Trophoblast cell (in vitro differentiated cells and primary cell): ENCODE results near the gene ZNF609.

Experiments used
- DNase-seq, 2 donors: peaks; one replicate each; pipeline ENCODE4 v3.0.0-alpha.2; 2016
- H2AFZ ChIP-seq: 2 replicates; pipeline ENCODE4 v1.6.1; 2013; ENCODE audit warnings: low read length, moderate library complexity, mild to moderate bottlenecking; ENCODE audit not compliant: insufficient read depth, poor library complexity
- H2AK5ac ChIP-seq: 2 replicates; pipeline ENCODE4 v1.6.1; 2013; ENCODE audit warnings: mild to moderate bottlenecking, low read length
- H2BK120ac ChIP-seq: 2 replicates; pipeline ENCODE4 v1.6.1; 2013; ENCODE audit warnings: low read length, mild to moderate bottlenecking, moderate library complexity; ENCODE audit not compliant: insufficient read depth, poor library complexity
- H2BK12ac ChIP-seq: 2 replicates; pipeline ENCODE4 v1.6.1; 2013; ENCODE audit warnings: mild to moderate bottlenecking, low read length, moderate library complexity
- H2BK5ac ChIP-seq: 2 replicates; pipeline ENCODE4 v1.6.1; 2013; ENCODE audit warnings: low read length, low read depth, moderate library complexity, mild to moderate bottlenecking; ENCODE audit not compliant: poor library complexity
- H3K14ac ChIP-seq: 2 replicates; pipeline ENCODE4 v1.6.1; 2013; ENCODE audit warnings: mild to moderate bottlenecking, low read length
- H3K18ac ChIP-seq: 2 replicates; pipeline ENCODE4 v1.6.1; 2013; ENCODE audit warnings: mild to moderate bottlenecking, low read length
- H3K23ac ChIP-seq: 2 replicates; pipeline ENCODE4 v1.6.1; 2013; ENCODE audit warnings: low read length
- H3K27ac ChIP-seq: 2 replicates; pipeline ENCODE4 v1.5.1; 2013; ENCODE audit warnings: low read depth, mild to moderate bottlenecking, inconsistent platforms, low read length, moderate library complexity
- H3K27me3 ChIP-seq: 2 replicates; pipeline ENCODE4 v1.6.1; 2013; ENCODE audit warnings: inconsistent platforms, mild to moderate bottlenecking, low read length, moderate library complexity; ENCODE audit not compliant: insufficient read depth
- H3K36me3 ChIP-seq, 2 experiments: 1 replicate in 1 of 2; 2 replicates in 1 of 2; pipeline ENCODE4 v1.6.1; 2013; ENCODE audit warnings: low read length in 2 of 2, mild to moderate bottlenecking in 2 of 2, moderate library complexity in 1 of 2; ENCODE audit not compliant: insufficient read depth in 2 of 2, control insufficient read depth in 1 of 2
- H3K4ac ChIP-seq: 2 replicates; pipeline ENCODE4 v1.6.1; 2013; ENCODE audit warnings: low read depth, mild to moderate bottlenecking, low read length, moderate library complexity
- H3K4me1 ChIP-seq, 2 experiments: 1 replicate in 1 of 2; 2 replicates in 1 of 2; pipeline ENCODE4 v1.6.1; 2013; ENCODE audit warnings: low read length in 2 of 2, mild to moderate bottlenecking in 2 of 2, moderate library complexity in 1 of 2; ENCODE audit not compliant: insufficient read depth in 2 of 2, control insufficient read depth in 1 of 2
- H3K4me2 ChIP-seq: 2 replicates; pipeline ENCODE4 v1.6.1; 2013; ENCODE audit warnings: inconsistent platforms, mild to moderate bottlenecking, low read length, moderate library complexity
- H3K4me3 ChIP-seq: 2 replicates; pipeline ENCODE4 v1.5.1; 2013; ENCODE audit warnings: mild to moderate bottlenecking, low read depth, low read length, inconsistent platforms
- H3K79me1 ChIP-seq: one replicate; pipeline ENCODE4 v1.6.1; 2013; ENCODE audit warnings: low read length
- H3K79me2 ChIP-seq: 2 replicates; pipeline ENCODE4 v1.6.1; 2013; ENCODE audit warnings: low read length, mild to moderate bottlenecking; ENCODE audit not compliant: control insufficient read depth, insufficient read depth, poor library complexity
- H3K9ac ChIP-seq: 2 replicates; pipeline ENCODE4 v1.6.1; 2013; ENCODE audit warnings: mild to moderate bottlenecking, low read length
- H3K9me3 ChIP-seq: 2 replicates; pipeline ENCODE4 v1.6.1; 2013; ENCODE audit warnings: low read depth, mild to moderate bottlenecking, control low read depth, inconsistent platforms, low read length; ENCODE audit not compliant: insufficient read depth
- H4K12ac ChIP-seq: 2 replicates; pipeline ENCODE4 v1.6.1; 2013; ENCODE audit warnings: low read depth, mild to moderate bottlenecking, low read length, moderate library complexity
- H4K8ac ChIP-seq: 2 replicates; pipeline ENCODE4 v1.6.1; 2013; ENCODE audit warnings: low read depth, mild to moderate bottlenecking, low read length, moderate library complexity
- H4K91ac ChIP-seq: one replicate; pipeline ENCODE4 v1.6.1; 2013; ENCODE audit warnings: low read depth, mild to moderate bottlenecking, low read length, moderate library complexity
- WGBS: extraction: QIAGEN DNeasy Blood & Tissue Kit; methylation state at CpG from one replicate; pipeline ENCODE4 v1.1.7; 2013; ENCODE audit warnings: missing lambda C conversion rate; ENCODE audit not compliant: insufficient read length, insufficient coverage; ENCODE audit errors: extremely low coverage; 5-methylcytosine and 5-hydroxymethylcytosine counted together

The ZNF609 gene

GRCh38 chr15:64464276-64465005, 4.1 kb downstream of the ZNF609 start:
- no peak overlapping the region for H3K9ac ChIP-seq
- peaks cover 0 to 3% of the 10 kb centered on the region in 2 experiments for H3K36me3 ChIP-seq
- peaks cover 8% of the 10 kb centered on the region for H3K79me2 ChIP-seq
- H3K4me2 ChIP-seq = no peak overlapping the region
- no peak overlapping the region for H3K27ac ChIP-seq
- H4K12ac ChIP-seq = no peak overlapping the region
- H2AK5ac ChIP-seq = no peak overlapping the region
- DNase-seq = no peak
- H3K4me3 ChIP-seq = no peak overlapping the region
- H4K8ac ChIP-seq = no peak overlapping the region
- H2BK120ac ChIP-seq = no peak overlapping the region
- H2BK12ac ChIP-seq = no peak overlapping the region
- no peaks in the 10 kb centered on the region for H3K9me3 ChIP-seq
- peak overlapping the region; percentile 22 for H3K4ac ChIP-seq
- no CpG with 5 or more reads among the region's 3 CpGs for WGBS
- H3K18ac ChIP-seq = no peak overlapping the region
- H3K27me3 ChIP-seq = no peaks in the 10 kb centered on the region
- peaks cover 6 to 10% of the 10 kb centered on the region in 2 experiments for H3K4me1 ChIP-seq
- H3K14ac ChIP-seq = no peak overlapping the region
- no peak overlapping the region for H4K91ac ChIP-seq
- H2AFZ ChIP-seq = no peak overlapping the region
- peaks cover 13% of the 10 kb centered on the region for H3K79me1 ChIP-seq
- H3K23ac ChIP-seq = no peak overlapping the region
- no peak overlapping the region for H2BK5ac ChIP-seq

- Histone ChIP-seq H4K12ac (no peak overlapping the region), H3K9me3 (no peaks in the 10 kb centered on the region), H3K14ac (no peak overlapping the region), H2BK12ac (no peak overlapping the region), H3K27ac (no peak overlapping the region), H2AFZ (no peak overlapping the region), H4K91ac (no peak overlapping the region), H3K79me1 (peaks cover 5% of the 10 kb centered on the region), H3K18ac (no peak overlapping the region), H3K4me3 (no peak overlapping the region), H2BK120ac (no peak overlapping the region), H3K4me2 (no peak overlapping the region), H2AK5ac (no peak overlapping the region), H3K27me3 (no peaks in the 10 kb centered on the region), H4K8ac (no peak overlapping the region), H3K36me3 (peaks cover 3 to 8% of the 10 kb centered on the region in 2 experiments), H3K4me1 (peaks cover 6 to 10% of the 10 kb centered on the region in 2 experiments), H3K23ac (no peak overlapping the region), H2BK5ac (no peak overlapping the region), H3K79me2 (peaks cover 10% of the 10 kb centered on the region), H3K4ac (peak overlapping the region; percentile 50), H3K9ac (no peak overlapping the region)
- DNase-seq = no peak
- WGBS = no CpG with 5 or more reads among the region's 4 CpGs
Observed at GRCh38 chr15:64466408-64467141, 6.2 kb downstream of the ZNF609 start.

- H3K79me1 ChIP-seq = peaks cover 2% of the 10 kb centered on the region
- no peak overlapping the region for H2BK12ac ChIP-seq
- H3K18ac ChIP-seq = no peak overlapping the region
- H2BK120ac ChIP-seq = no peak overlapping the region
- no peak overlapping the region for H3K4ac ChIP-seq
- H3K23ac ChIP-seq = no peak overlapping the region
- H3K36me3 ChIP-seq = peaks cover 5 to 8% of the 10 kb centered on the region in 2 experiments
- H3K79me2 ChIP-seq = peaks cover 5% of the 10 kb centered on the region
- no peak overlapping the region for H3K4me2 ChIP-seq
- DNase-seq = peak; percentile 78 to 98
- no peak overlapping the region for H3K4me3 ChIP-seq
- H4K12ac ChIP-seq = no peak overlapping the region
- H4K8ac ChIP-seq = no peak overlapping the region
- H4K91ac ChIP-seq = no peak overlapping the region
- H2AK5ac ChIP-seq = no peak overlapping the region
- no CpG with 5 or more reads among the region's 4 CpGs for WGBS
- H3K27me3 ChIP-seq = no peaks in the 10 kb centered on the region
- H2BK5ac ChIP-seq = no peak overlapping the region
- H3K14ac ChIP-seq = no peak overlapping the region
- H3K9ac ChIP-seq = no peak overlapping the region
- peaks cover 0 to 8% of the 10 kb centered on the region in 2 experiments for H3K4me1 ChIP-seq
- H2AFZ ChIP-seq = no peak overlapping the region
- H3K9me3 ChIP-seq = no peaks in the 10 kb centered on the region
- H3K27ac ChIP-seq = no peak overlapping the region
Observed at GRCh38 chr15:64472161-64472560, 11.8 kb downstream of the ZNF609 start.

- Histone ChIP-seq H2AFZ (no peak overlapping the region), H2BK5ac (no peak overlapping the region), H3K18ac (no peak overlapping the region), H2BK120ac (no peak overlapping the region), H4K8ac (no peak overlapping the region), H3K4me3 (no peak overlapping the region), H3K27me3 (no peaks in the 10 kb centered on the region), H3K4me1 (peaks cover 0 to 11% of the 10 kb centered on the region in 2 experiments), H3K9ac (no peak overlapping the region), H4K12ac (no peak overlapping the region), H3K4ac (no peak overlapping the region), H3K4me2 (no peak overlapping the region), H3K79me1 (peaks cover 2% of the 10 kb centered on the region), H2BK12ac (no peak overlapping the region), H3K9me3 (no peaks in the 10 kb centered on the region), H3K79me2 (peaks cover 1% of the 10 kb centered on the region), H3K14ac (no peak overlapping the region), H3K27ac (no peak overlapping the region), H3K36me3 (peaks cover 5 to 8% of the 10 kb centered on the region in 2 experiments), H3K23ac (no peak overlapping the region), H2AK5ac (no peak overlapping the region), H4K91ac (no peak overlapping the region)
- peak; percentile 67 to 83 for DNase-seq
- WGBS = no CpG with 5 or more reads among the region's 2 CpGs
Observed at GRCh38 chr15:64474846-64475245, 14.5 kb downstream of the ZNF609 start.
